ENCODE measurements around the gene ST6GALNAC3. TPM values are rescaled to one million over a fixed set of nuclear protein-coding genes. Genes with fewer than 3 reads are reported as not detected.

ST6GALNAC3 gene
- total RNA-seq, 1 experiment from 2014 or later, result not detected

- DNase-seq (ENCODE audit: low read depth), result no peak
These were observed 425.6 kb downstream of the ST6GALNAC3 start for GRCh38 chr1:76500116-76500515.

GRCh38 chr1:76501136-76501535 is 426.6 kb downstream of the ST6GALNAC3 start:
- DNase-seq (ENCODE audit: low read depth), result no peak

GRCh38 chr1:76501586-76502219 is 427.2 kb downstream of the ST6GALNAC3 start:
- no peak for DNase-seq (ENCODE audit: low read depth)

- DNase-seq (ENCODE audit: low read depth), result no peak
These were observed 428.6 kb downstream of the ST6GALNAC3 start for GRCh38 chr1:76503100-76503499.

GRCh38 chr1:76503736-76504135 is 429.2 kb downstream of the ST6GALNAC3 start:
- DNase-seq (ENCODE audit: low read depth), result no peak

- no peak for DNase-seq (ENCODE audit: low read depth)
These were observed 432.8 kb downstream of the ST6GALNAC3 start for GRCh38 chr1:76507376-76507775.

GRCh38 chr1:76508871-76509270 is 434.3 kb downstream of the ST6GALNAC3 start:
- DNase-seq (ENCODE audit: low read depth), result no peak

- no peak for DNase-seq (ENCODE audit: low read depth)
These were observed 436.4 kb downstream of the ST6GALNAC3 start for GRCh38 chr1:76510672-76511557.

GRCh38 chr1:76511558-76512179 is 437.1 kb downstream of the ST6GALNAC3 start:
- no peak for DNase-seq (ENCODE audit: low read depth)

GRCh38 chr1:76530953-76531352 is 456.4 kb downstream of the ST6GALNAC3 start:
- DNase-seq (ENCODE audit: low read depth), result no peak

- DNase-seq (ENCODE audit: low read depth), result no peak
These were observed 467.1 kb downstream of the ST6GALNAC3 start for GRCh38 chr1:76541618-76542017.

GRCh38 chr1:76542359-76542758 is 467.8 kb downstream of the ST6GALNAC3 start:
- no peak for DNase-seq (ENCODE audit: low read depth)

GRCh38 chr1:76543495-76543894 is 468.9 kb downstream of the ST6GALNAC3 start:
- no peak for DNase-seq (ENCODE audit: low read depth)

- DNase-seq (ENCODE audit: low read depth), result no peak
These were observed 471.9 kb downstream of the ST6GALNAC3 start for GRCh38 chr1:76546354-76546933.

GRCh38 chr1:76547916-76548315 is 473.4 kb downstream of the ST6GALNAC3 start:
- DNase-seq (ENCODE audit: low read depth), result no peak

GRCh38 chr1:76548513-76549100 is 474.1 kb downstream of the ST6GALNAC3 start:
- no peak for DNase-seq (ENCODE audit: low read depth)

GRCh38 chr1:76554283-76554682 is 479.7 kb downstream of the ST6GALNAC3 start:
- DNase-seq (ENCODE audit: low read depth), result no peak

GRCh38 chr1:76562292-76562691 is 487.7 kb downstream of the ST6GALNAC3 start:
- DNase-seq (ENCODE audit: low read depth), result no peak

- no peak for DNase-seq (ENCODE audit: low read depth)
These were observed 494.2 kb downstream of the ST6GALNAC3 start for GRCh38 chr1:76568573-76569238.

GRCh38 chr1:76571248-76571647 is 496.7 kb downstream of the ST6GALNAC3 start:
- DNase-seq (ENCODE audit: low read depth), result no peak

GRCh38 chr1:76572229-76572628 is 497.7 kb downstream of the ST6GALNAC3 start:
- no peak for DNase-seq (ENCODE audit: low read depth)

Measured in LHCN-M2 (cell line).